Stimulated activated CD4-positive, alpha-beta T cell treated with anti-CD3 and anti-CD28 coated beads, Interleukin-4, amount 100 ng/mL, for 48 hours (primary cell): ENCODE measurements around the gene IDH3B.

Source experiments
- DNase-seq, 2 donors: peaks; one replicate each; pipeline ENCODE4 v3.0.0-alpha.2; 2020; ENCODE audit warnings: low read depth in 2 of 2

IDH3B gene

DNA sequence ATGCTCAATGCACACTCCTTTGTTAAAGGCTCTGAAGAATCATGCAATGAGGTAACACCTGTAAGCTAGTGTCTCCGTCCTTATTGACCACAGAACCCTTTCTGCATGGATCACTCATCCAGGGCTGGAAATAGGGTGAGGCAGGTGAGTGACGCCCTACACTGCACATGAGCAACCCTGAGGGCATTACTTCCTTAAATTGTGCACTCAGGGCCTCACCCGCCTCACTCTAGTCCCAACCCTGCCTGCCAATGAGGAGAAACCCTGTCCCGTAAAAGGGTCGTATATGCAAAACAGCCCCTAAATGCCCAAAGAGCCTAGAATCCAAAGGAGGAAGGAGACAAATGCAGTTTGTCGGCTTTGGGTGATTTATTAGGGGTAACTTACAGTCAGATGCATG is 45.2 kb downstream of the IDH3B start:
- DNase-seq, result no peak

DNA sequence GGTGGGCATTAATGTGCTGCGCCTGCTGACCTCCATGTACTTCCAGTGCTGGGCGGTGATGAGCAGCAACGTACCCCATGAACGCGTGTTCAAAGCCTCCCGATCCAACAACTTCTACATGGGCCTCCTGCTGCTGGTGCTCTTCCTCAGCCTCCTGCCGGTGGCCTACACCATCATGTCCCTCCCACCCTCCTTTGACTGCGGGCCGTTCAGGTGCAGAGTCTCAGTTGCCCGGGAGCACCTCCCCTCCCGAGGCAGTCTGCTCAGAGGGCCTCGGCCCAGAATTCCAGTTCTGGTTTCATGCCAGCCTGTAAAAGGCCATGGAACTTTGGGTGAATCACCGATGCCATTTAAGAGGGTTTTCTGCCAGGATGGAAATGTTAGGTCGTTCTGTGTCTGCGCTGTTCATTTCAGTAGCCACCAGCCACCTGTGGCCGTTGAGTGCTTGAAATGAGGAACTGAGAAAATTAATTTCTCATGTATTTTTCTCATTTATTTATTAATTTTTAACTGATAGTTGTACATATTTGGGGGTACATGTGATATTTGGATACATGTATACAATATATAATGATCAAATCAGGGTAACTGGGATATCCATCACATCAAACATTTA is 46.8 kb downstream of the IDH3B start:
- DNase-seq, result no peak

DNA sequence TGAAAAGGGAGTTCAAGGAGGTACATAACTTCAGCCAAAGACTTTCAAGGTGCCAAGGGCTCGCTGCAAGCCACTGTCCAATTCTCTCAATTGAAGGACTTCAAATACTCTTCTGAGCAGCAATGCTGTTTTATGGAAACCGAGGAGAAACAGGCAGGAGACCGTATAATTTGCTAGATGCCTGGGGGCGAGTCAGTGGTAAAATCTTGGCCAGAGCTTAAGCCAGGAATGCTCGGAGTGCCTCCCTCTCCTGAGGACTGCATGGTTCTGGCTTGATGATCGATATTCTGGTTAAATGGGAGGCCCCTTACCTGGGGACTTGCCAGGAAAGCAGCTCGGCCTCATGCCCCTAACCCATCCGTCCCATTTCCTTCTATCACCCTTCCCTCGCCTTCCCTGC is 47.4 kb downstream of the IDH3B start:
- DNase-seq, result no peak

DNA sequence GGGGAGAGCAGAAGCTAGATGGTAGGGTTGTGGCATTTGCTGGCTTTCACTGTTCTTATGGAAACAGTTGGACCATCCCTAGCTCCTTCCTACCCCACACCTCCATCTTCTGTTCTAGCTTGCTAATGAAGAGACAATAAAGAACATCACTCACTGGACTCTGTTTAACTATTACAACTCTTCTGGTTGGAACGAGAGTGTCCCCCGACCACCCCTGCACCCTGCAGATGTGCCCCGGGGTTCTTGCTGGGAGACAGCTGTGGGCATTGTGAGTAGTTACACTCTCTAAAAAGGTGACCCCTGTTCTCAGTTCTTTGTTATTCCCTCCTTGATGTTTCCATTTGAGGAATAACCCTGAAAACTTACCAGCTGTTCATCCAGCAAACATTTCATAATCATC is 51.9 kb downstream of the IDH3B start:
- DNase-seq, result no peak

DNA sequence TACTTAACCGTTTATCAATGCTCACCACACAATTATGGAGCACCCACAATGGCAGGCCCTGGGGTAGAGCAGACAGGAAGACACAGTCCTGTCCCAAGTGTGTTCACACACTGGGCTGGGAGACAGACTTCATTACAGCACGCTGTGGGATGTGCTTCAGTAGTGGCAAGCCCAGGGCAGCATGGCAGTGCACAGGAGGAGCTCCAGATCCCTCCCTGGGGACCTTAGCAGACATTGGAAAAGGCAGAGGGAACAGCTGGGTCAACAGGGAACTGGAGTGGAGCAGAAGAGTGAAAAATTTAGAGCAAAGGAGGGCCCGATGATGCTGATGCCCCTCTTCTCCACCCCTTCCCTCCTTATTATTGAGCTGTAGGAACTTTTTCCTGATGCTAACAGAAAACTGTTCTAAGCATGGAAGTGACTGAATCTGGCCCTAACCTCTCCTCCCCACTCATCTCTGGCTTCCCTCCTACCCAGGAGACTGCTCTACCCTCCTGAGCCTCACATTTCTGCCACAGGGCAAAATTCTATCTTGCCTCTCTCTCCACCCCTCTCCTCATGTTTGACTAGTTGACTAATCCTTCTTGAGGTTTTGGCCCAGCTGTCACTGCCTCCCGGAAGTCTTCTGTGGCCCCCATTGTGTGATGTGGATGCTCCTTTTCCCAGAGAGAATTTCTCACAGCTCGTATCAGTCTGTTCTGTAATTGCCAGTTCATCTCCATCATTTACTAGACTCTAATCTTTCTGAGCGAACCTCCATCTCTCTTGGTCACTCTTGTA is 52.9 kb downstream of the IDH3B start:
- DNase-seq, result no peak

DNA sequence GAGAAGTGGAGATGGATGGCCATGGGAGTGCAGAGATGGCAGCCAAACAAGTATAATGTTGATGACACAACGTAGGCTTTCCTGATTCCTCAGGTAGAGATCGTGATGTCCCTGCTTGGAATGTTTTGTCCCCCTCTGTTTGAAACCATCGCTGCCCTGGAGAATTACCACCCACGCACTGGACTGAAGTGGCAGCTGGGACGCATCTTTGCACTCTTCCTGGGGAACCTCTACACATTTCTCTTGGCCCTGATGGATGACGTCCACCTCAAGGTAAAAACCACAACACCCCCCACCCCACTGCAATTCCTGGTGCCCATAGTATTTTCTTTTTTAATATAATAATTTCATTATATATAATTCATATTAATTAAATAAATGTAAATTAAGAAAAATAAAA is 53.7 kb downstream of the IDH3B start:
- DNase-seq, result no peak
